ENCODE data around the gene KCNQ1. TPM values are rescaled to one million over a fixed set of nuclear protein-coding genes. Genes with fewer than 3 reads are reported as not detected.
A peak's percentile ranks its signal among the peaks of the same experiment; 100 is the strongest.

KCNQ1 gene
- total and polyA plus RNA-seq, 9 of the 15 experiments (the other 6 are each of a cell fraction or from before 2014, with no cell fraction given): 0.44 TPM; not detected in 8

GRCh38 chr11:2775626-2776350, 331.0 kb downstream of the KCNQ1 start:
- H3K36me3 ChIP-seq (ENCODE audit: control insufficient read depth, insufficient read depth, low read length): no peaks in the 10 kb centered on the region
- in situ Hi-C loops (cut with MboI) (no loop called here), intact Hi-C loops (cut with micrococcal nuclease) (no loop called here)
- no peak overlapping the region for H3K4me3 ChIP-seq
- ChIA-PET CTCF (ENCODE audit: low intra/inter-chr PET ratio) (no interaction called here), POLR2A (interaction anchor here (0.5 kb wide), 1 partner anchor 282 kb away, joined by 3 read pairs; the partner anchor contains the start of gene CARS1)
- BruUV-seq (replicated peaks): no TSS peak
- no peaks in the 10 kb centered on the region for H4K20me1 ChIP-seq (replicated peaks; ENCODE audit: control insufficient read depth, insufficient read depth, low read length)
- H3K27ac ChIP-seq (ENCODE audit: extremely low read depth, low read depth, low read length): no peak overlapping the region
- no peaks in the 10 kb centered on the region for H3K27me3 ChIP-seq (ENCODE audit: control insufficient read depth in 2 of 2, insufficient read depth in 2 of 2, low read length in 2 of 2)
- peak overlapping the region in 1 of 2 experiments; percentile 73; a peak in 2 of 4 replicates for H3K9ac ChIP-seq (ENCODE audit: insufficient read depth in 1 of 2, low read depth in 2 of 2, low read length in 2 of 2)
- H3K79me2 ChIP-seq (ENCODE audit: control insufficient read depth, insufficient read depth, low read length): no peaks in the 10 kb centered on the region
- TF ChIP-seq ZNF146 (CRISPR knock-in tag; IDR thresholded peaks at IDR 0.05; ENCODE audit: unreplicated experiment): no peak
- TF ChIP-seq KLF13 (tag; IDR thresholded peaks at IDR 0.05; ENCODE audit: borderline replicate concordance, low read depth): no peak
- H3K4me1 ChIP-seq (replicated peaks in 1 of 2; ENCODE audit: control insufficient read depth in 2 of 2, insufficient read depth in 2 of 2, low read length in 2 of 2): peaks cover 42 to 76% of the 10 kb centered on the region in 2 experiments
- WGBS (ENCODE audit: insufficient coverage, low coverage, missing lambda C conversion rate): 78% methylated on average over 12 of the region's 29 CpGs
- no peak overlapping the region for H2AFZ ChIP-seq (ENCODE audit: low read depth, low read length)
- no peak overlapping the region for H3K4me2 ChIP-seq (ENCODE audit: insufficient read depth, low read length)
- FAIRE-seq (no peak), ATAC-seq (no peak), DNase-seq (ENCODE audit: extremely low read depth in 1 of 4, low spot score in 3 of 4) (no peak)
- H3K9me3 ChIP-seq (replicated peaks; ENCODE audit: control insufficient read depth, insufficient read depth, low read depth, low read length): no peaks in the 10 kb centered on the region
- no peaks in the 10 kb centered on the region for H3K9me1 ChIP-seq (ENCODE audit: control insufficient read depth, insufficient read depth, low read length)

GRCh38 chr11:2776351-2777061, 331.7 kb downstream of the KCNQ1 start:
- no peak overlapping the region for H3K27ac ChIP-seq (ENCODE audit: extremely low read depth, low read depth, low read length)
- ChIA-PET POLR2A (no interaction called here), CTCF (ENCODE audit: low intra/inter-chr PET ratio) (no interaction called here)
- no peaks in the 10 kb centered on the region for H4K20me1 ChIP-seq (replicated peaks; ENCODE audit: control insufficient read depth, insufficient read depth, low read length)
- TF ChIP-seq CREM (IDR thresholded peaks at IDR 0.05; ENCODE audit: low read depth) (no peak), ZNF740 (CRISPR knock-in tag; IDR thresholded peaks at IDR 0.05) (0 out of 2 replicates have a peak, but pooled peaks have one; percentile 13), ZNF740 (tag; IDR thresholded peaks at IDR 0.05) (no peak)
- no TSS peak for BruUV-seq (replicated peaks)
- H3K79me2 ChIP-seq (ENCODE audit: control insufficient read depth, insufficient read depth, low read length): no peaks in the 10 kb centered on the region
- peak overlapping the region in 1 of 2 experiments; percentile 73; a peak in 2 of 4 replicates for H3K9ac ChIP-seq (ENCODE audit: insufficient read depth in 1 of 2, low read depth in 2 of 2, low read length in 2 of 2)
- H3K4me3 ChIP-seq: no peak overlapping the region
- H3K9me1 ChIP-seq (ENCODE audit: control insufficient read depth, insufficient read depth, low read length): no peaks in the 10 kb centered on the region
- in situ Hi-C loops (cut with MboI): no loop called here
- H3K9me3 ChIP-seq (replicated peaks; ENCODE audit: control insufficient read depth, insufficient read depth, low read depth, low read length): no peaks in the 10 kb centered on the region
- 88% methylated on average over 18 of the region's 19 CpGs for WGBS (ENCODE audit: insufficient coverage, low coverage, missing lambda C conversion rate)
- DNase-seq (ENCODE audit: extremely low read depth in 1 of 4, low spot score in 3 of 4): no peak
- H3K27me3 ChIP-seq (ENCODE audit: control insufficient read depth in 2 of 2, insufficient read depth in 2 of 2, low read length in 2 of 2): no peaks in the 10 kb centered on the region
- no peak for ATAC-seq
- no peak overlapping the region for H3K4me2 ChIP-seq (ENCODE audit: insufficient read depth, low read length)
- no peak overlapping the region for H2AFZ ChIP-seq (ENCODE audit: low read depth, low read length)
- no peak for FAIRE-seq
- intact Hi-C loops (cut with micrococcal nuclease): no loop called here
- peaks cover 49 to 80% of the 10 kb centered on the region in 2 experiments for H3K4me1 ChIP-seq (replicated peaks in 1 of 2; ENCODE audit: control insufficient read depth in 2 of 2, insufficient read depth in 2 of 2, low read length in 2 of 2)
- H3K36me3 ChIP-seq (ENCODE audit: control insufficient read depth, insufficient read depth, low read length): no peaks in the 10 kb centered on the region
